ENCODE data around the gene BRINP3.

- TF ChIP-seq TAF1 (IDR thresholded peaks at IDR 0.05; ENCODE audit: low read depth) (no peak), FOXM1 (IDR thresholded peaks at IDR 0.05; ENCODE audit: borderline replicate concordance, low read depth) (no peak), RAD21 (IDR thresholded peaks at IDR 0.05; ENCODE audit: low read depth) (no peak), CEBPB (IDR thresholded peaks at IDR 0.05) (no peak), EGR1 (IDR thresholded peaks at IDR 0.05) (no peak), CREB1 (IDR thresholded peaks at IDR 0.05; ENCODE audit: low read depth) (no peak), ZBTB7A (IDR thresholded peaks at IDR 0.05; ENCODE audit: low read depth) (no peak)
- TF ChIP-seq, protein P1, sequence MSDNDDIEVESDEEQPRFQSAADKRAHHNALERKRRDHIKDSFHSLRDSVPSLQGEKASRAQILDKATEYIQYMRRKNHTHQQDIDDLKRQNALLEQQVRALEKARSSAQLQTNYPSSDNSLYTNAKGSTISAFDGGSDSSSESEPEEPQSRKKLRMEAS (IDR thresholded peaks at IDR 0.05): no peak
Measured at GRCh38 chr1:190205713-190206112, 272.0 kb downstream of the BRINP3 start.

Data from Ishikawa (cell line).